GM21423 (cell line): ENCODE data around the gene HIPK3.
"Not testable (repeated sequence)": the region's sequence is repeated elsewhere in the genome, so short reads cannot be mapped to it uniquely, and the experiment has no call there.

Experiments
- ATAC-seq: cut with Tn5 transposase; IDR thresholded peaks from one replicate; pipeline ENCODE4 v1.9.1; 2021; ENCODE audit warnings: mild to moderate bottlenecking, moderate library complexity; ENCODE audit not compliant: unreplicated experiment

The HIPK3 gene

DNA sequence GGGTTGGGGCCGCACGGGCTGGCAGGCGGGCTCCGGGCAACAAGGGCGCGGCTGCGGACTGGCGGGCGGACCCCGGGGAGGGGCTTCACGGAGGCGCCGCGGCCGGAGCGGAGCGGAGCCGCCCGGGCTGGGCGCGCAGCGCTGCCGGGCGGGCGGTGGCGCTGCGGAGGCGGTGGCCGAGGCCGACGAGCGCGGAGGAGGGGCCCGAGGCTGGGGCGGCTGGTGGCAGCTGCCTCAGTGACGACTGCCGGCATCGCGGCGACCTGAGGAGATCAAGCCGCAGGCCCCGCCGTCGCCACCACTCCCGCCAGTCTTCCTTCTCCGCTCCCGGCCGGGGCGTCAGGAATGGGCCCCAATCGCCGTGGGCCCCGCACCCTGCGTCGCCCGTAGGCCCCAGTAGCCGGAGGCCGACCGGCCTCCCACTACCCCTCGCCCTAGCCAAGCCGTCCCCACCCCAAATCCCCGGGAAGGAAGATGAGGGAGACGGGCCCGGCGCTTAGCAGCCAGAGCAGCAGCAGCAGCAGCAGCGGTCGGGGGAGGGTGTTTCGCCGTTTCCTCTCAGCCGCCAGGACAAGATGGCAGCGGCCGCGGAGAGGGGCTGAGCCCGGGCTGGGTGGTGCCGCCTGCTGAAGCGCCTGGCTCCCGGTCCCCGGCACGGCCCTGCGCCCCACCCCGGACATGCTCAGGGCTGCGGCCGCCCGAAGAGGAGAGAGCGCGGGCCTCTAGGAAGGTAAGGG is at the start of gene HIPK3:
TSS of gene HIPK3 (plus strand) at position 222 of the 737 bp plus-strand sequence.
- ATAC-seq = peak; percentile 79

DNA sequence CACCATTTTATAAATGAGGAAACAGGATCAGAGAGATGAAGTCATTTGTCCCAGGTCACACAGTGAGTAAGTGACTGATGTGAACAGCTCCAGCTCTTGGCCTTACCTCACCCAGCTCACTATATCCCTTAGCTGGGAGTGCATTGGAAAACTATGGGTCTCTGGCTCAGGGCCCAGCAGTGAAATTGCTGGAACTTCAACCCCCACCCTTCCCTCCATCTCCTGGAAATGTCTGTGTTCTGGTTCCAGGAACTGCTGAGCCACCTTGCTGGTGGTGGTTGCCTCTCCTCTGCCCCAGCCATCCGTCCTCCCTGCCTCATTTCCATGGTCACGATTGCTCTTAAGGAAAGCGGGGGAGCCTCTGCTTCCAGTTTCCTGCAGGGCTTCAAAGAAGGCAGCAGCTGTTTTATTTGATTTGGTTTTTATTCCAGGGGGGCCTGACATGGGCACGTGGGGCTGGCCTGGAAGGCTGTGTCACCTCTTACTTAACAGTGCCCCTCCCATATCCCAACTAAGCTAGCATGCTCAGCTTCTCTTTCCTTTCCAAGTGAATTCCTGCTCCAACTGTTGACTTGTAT is 49.7 kb upstream of the HIPK3 start:
- no peak for ATAC-seq

DNA sequence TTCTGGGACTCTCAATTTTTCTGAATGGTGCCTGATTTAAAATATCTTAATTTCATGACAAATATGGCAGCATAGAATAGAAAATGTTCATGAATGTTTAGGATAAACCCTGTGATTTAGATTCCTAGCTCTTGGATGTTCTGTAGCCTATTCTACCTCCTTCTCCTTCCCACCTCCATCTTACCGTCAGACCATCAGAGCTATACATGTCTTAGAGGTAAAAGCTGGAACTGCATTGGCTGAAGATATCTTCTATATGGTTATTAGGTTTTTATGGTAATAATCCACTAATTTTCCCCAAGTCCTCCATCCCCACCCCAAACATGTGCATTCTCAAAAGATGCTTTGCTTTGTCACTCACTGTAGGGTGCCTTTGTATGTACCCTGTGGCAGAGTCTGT is 49.0 kb upstream of the HIPK3 start:
- ATAC-seq = no peak

DNA sequence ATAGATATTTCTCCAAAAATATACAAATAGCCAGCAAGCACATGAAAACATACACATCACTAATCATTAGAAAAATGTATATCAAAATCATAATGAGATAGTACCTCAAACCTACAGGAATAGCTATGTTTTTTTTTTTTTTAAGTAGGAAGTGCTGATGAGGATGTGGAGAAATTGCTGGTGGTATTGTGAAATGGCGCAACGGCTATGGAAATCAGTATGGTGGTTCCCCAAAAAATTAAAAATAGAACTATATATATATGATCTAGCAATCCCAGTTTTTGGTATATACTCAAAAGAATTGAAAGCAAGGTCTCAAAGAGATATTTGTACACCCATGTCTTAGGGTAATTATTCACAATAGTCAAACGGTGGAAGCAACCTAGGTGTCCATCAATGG is 46.0 kb upstream of the HIPK3 start:
- ATAC-seq = no peak

DNA sequence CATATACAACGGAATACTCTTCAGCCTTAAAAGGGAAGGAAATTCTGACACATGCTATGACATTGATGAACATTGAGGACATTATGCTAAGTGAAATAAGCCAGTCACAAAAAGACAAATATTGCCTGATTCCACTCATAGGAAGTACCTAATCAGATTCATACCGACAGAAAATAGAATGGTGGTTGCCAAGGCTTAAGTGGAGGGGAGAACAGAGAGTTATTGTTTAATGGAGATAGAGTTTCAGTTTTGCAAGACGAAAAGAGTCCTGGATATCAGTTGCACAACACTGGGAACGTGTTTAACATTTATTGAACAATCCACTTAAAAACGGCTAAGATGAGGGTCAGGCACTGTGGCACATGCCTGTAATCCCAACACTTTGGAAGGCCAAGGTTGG is 45.6 kb upstream of the HIPK3 start:
- no peak for ATAC-seq

DNA sequence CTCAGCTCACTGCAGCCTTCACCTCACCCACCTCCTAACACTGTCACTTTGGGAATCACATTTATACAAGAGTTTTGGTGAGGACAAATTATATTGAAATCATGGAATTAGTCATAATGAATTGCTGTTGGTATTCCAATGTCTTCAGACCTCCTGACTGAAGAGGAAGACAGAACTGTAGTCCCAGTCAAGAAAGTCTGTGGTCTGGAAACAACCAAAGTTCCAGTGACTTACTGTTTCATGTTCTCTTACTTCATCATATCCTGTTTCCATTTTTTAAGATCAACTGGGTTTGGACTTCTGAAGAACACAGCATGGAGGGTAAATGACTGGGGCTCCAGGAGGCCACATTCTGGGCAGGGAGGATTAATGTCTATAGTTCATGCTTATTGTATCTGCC is 43.0 kb upstream of the HIPK3 start:
- no peak for ATAC-seq

DNA sequence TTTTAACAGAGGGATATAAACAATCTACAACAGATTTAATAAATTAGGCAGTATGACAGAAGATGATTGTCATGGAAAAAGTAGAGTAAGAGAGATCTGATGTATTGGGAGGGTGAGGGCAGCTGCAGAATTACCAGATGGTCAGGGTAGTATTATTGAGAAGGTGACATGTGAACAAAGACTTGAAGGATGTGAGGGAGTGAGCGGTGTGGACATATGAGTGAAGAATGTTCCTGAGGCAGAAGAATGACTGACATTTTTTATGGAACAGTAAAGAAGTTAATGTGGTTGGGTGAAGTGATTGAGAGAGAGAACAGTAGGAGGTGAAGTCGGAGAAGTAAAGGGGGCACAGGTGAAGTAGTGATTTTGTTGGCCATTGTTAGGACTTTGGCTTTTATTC is 42.4 kb upstream of the HIPK3 start:
- ATAC-seq = no peak

DNA sequence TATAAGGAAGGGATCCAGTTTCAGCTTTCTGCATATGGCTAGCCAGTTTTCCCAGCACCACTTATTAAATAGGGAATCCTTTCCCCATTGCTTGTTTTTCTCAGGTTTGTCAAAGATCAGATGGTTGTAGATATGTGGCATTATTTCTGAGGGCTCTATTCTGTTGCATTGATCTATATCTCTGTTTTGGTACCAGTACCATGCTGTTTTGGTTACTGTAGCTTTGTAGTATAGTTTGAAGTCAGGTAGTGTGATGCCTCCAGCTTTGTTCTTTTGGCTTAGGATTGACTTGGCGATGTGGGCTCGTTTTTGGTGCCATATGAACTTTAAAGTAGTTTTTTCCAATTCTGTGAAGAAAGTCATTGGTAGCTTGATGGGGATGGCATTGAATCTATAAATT is 40.5 kb upstream of the HIPK3 start:
- not testable (repeated sequence) for ATAC-seq

DNA sequence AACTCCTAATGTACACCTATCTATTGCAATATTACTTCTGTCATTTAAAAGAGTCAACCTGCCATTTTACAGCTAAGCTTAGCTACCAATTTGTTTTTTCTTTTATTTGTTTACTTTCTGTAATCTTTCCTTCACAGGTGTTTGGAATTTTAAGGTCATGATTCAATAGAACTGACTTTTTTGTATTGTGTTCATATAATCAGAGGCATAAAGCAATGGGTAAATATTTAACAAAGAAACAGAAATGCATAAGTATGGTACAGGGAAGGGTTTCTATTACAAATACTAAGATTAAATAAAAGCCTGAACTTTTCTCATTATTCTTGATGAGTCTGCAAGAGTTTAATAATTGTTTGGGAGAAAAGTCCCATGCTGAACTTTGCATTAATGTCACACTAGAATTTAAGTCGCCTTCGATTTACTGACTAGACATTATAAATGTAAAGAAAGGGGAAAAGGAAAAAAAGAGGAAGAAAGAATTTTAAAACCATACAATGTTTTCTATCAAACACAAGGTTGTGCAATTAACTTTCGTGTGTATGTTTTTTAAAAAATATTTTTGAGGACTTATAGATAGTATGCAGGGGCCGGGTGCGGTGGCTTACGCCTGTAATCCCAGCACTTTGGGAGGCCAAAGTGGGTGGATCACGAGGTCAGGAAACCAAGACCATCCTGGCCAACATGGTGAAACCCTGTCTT is 35.0 kb upstream of the HIPK3 start:
- no peak for ATAC-seq

DNA sequence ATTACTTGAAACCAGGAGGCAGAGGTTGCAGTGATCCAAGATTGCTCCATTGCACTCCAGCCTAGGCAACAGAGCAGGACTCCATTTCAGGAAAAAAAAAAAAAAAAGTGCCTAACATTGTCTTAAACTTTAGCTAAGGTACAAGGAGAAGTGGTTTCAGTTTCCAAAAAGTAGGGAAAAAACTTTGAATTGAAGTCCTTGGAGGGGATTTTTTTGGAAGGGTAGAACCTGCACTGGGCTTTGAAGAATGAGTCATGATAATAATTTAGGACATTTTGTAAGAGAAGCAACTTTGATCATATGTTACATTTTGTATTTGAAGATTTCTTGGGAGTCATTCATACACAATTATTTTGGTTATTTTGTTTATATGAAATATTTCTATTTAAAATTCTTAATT is 31.8 kb upstream of the HIPK3 start:
- no peak for ATAC-seq

DNA sequence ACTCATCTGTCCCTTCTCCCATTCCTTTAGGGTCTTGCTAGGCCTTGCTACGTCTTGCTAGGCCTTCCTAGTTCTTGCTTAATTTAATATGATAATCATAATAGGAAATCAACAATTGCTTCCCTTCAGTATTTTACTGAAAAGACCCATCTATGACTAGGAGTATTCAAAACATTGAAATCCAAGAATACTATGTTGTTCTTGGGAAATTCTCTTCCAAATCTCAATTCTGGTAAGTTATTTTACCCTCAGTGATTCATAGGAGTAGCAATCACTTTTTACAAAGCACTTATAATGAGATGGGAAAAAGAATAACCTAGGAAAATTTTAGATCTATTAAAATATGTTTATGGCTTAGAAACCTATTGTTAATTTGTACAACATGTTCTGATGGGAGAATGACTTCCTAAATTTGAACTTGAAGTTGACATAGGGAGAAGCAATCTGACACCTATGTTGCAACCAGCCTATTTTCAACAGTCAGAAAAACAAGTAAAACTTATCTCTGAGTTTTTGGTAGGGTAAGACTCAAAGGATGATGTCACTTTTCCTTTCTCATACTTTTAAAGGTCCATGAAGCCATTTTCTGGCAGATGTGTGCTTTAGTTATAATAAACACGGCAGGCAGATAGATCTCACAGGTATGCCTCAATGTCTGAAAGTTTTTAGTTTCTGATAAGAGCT is 29.5 kb upstream of the HIPK3 start:
- no peak for ATAC-seq

DNA sequence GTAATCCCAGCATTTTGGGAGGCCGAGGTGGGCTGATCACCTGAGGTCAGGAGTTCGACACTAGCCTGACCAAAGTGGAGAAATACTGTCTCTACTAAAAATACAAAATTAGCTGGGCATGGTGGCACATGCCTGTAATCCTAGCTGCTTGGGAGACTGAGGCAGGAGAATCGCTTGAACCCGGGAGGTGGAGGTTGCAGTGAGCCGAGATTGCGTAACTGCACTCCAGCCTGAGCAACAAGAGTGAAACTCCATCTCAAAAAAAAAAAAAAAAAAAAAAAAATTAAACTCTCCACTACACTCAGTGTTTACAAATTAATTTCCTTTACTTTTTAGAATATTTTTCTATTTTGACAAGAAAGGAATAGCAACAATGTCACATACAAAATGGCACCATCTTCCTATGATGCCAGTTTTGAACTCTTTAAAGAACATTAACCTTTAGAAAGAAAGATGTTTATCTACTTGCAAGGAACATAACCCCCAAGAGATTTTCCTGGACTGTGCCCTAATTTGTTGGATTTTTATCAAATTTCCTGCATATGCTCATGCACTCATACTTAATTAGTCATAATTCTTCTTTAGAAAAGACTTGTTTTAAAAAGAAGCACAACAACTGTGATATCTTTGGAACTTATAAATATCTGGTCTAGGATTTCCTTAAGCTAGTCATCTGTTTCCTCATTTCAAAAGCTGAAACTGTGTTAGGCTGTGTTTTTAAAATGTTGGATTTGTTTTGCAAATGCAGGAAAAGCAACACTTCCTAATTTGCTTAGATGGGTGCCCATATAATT is 22.6 kb upstream of the HIPK3 start:
- no peak for ATAC-seq

DNA sequence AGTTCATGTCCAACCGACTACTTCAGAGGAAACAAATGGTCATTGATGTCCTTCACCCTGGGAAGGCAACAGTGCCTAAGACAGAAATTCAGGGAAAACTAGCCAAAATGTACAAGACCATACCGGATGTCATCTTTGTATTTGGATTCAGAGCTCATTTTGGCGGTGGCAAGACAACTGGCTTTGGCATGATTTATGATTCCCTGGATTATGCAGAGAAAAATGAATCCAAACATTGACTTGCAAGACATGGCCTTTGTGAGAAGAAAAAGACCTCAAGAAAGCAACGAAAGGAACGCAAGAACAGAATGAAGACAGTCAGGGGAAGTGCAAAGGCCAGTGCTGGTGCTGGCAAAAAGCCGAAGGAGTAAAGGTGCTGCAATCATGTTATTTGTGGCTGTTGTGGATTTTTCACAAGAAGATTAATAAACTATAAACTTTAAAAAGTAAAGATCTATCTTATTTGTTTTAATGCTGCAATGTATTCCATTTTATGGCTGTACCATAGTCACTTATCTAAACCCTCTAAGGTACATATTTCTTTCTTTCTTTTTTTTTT is 20.1 kb upstream of the HIPK3 start:
- no peak for ATAC-seq

DNA sequence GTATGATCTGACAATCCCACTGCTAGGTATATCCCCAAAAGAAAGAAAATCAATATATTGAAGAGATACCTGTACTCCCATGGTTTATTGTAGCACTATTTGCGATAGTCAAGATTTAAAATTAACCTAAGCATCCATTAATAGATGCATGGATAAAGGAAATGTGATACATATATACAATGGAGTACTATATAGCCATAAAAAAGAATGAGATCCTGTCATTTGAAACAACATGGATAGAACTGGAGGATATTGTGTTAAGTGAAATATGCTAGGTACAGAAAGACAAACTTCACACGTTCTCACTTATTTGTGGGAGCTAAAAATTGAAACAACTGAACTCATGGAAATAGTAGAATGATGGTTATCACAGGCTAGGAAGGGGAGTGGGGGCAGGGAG is 14.6 kb upstream of the HIPK3 start:
- no peak for ATAC-seq

DNA sequence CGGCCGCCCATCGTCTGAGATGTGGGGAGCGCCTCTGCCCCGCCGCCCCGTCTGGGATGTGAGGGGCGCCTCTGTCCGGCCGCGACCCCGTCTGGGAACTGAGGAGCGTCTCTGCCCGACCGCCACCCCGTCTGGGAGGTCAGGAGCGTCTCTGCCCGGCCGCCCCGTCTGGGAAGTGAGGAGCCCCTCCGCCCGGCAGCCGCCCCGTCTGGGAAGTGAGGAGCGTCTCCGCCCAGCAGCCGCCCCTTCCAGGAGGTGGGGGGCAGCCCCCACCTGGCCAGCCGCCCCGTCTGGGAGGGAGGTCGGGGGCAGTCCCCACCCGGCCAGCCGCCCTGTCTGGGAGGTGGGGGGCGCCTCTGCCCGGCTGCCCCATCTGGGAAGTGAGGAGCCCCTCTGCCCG is 13.5 kb upstream of the HIPK3 start:
- ATAC-seq = not testable (repeated sequence)

DNA sequence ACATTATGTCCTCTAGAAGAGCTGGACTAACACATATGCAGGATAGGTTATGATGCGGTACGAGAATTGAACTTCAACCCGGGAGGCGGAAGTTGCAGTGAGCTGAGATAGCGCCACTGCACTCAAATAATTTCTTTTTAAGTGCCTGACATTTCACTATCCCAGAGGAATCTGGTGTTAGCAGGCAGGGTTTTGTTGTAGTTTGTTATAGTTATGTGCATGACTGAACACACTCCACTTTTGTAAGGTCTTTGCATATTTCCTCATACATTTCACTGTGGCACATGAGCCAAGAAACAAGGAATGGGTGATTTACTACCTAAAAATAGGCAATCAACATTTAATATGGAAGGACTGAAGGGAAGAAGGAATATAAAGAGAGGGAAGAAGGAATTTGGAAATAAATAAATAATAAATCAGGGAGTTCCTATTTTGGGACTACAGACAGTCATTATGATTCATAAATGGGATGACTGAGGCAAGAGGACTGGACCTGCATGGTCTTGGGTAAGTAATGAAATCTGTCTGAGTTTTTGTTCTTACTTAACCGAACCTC is 8.7 kb upstream of the HIPK3 start:
- no peak for ATAC-seq

DNA sequence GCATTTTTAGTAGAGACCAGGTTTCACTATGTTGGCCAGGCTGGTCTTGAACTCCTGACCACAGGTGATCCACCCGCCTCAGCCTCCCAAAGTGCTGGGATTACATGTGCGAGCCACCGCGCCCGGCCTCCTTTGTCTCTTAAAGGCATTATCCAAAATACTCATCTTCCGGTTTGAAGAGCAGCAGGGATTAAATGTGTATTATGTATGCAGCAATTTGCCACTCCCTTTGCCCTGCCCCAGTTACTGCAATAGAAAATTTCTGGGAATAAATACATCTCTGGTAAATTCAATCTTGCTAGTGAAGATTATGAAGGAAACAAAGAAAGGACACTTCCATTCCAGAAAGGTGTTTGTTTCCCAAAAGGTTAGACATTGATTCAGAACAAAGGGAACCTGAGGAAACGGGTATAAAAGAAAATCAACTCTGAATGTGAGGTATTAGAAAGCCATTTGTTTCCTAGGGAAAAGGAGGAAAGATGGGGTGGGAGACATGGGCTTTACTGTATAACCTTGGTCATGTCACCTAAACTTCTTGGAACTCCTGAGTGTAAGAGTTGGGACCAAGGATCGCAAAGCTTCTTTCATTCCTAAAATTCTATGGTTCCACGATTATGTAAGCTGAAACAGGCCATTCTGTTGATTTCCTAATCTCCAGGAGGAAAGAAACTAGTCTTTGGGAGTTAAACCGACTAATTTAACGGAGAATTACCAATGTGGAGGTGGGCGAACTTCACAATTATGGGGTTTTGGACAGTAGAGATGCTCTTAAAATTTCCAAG is 959 bp upstream of the HIPK3 start:
- no peak for ATAC-seq

DNA sequence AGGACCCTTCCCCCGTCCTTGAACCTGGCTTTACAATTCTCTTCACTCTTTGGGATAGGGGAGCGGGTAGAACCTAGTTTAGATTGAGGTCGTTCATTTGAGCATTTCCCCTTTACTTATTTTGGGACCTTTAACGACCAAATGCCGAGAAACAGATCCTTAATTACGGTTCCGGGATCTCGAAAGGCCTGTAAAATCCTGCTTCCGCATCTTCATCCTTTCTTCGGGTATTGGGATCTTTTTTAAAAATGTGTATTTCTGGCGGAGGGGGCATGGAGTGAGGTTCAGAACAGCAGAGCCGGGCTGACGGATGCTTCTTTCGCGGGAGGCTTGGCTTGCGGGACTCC is 395 bp upstream of the HIPK3 start:
- no peak for ATAC-seq

DNA sequence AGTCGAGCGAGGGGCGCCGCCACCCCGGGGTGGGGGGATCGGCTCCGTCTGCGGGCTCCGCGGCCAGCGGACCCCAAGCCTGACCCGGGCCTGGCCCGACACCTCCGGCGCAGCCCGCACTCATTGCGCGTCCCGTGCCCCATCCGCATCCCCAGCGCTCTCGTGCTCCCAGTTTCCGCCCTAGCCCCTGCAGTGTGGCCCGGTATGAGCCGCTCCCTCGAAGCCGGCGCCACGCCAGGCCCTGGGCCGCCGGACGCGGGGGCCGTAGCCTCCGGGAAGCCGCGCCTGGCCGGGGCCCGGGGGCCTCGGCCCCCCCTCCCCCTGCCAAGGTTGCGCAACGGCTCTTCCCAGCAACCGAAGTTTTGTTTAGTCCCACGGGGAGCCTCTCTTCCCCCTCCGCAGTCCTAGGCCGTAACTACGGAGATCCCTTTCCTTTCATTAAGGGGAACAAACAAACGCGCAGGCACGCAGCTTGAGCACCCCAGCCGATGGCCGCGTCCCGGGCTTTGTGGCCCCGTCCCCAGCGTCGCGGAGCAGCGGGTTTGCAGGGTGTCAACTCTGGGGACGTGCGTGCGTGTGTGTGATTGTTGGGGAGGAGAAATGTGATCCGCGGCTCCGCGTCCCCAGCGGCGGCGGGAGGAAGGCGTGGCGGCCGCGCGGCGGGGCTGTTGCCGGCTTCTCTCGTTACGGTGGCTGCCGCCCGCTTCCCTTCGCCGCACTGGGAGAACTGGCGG is 883 bp downstream of the HIPK3 start:
- ATAC-seq = peak; percentile 39
